Measurements from ENCODE around the gene KIAA1549.

- TF ChIP-seq FOXJ3 (CRISPR knock-in tag; IDR thresholded peaks at IDR 0.05; ENCODE audit: borderline replicate concordance), result no peak
- TF ChIP-seq CTCF (IDR thresholded peaks at IDR 0.05), result no peak
- no peak for TF ChIP-seq MYBL2 (CRISPR knock-in tag; IDR thresholded peaks at IDR 0.05)
- TF ChIP-seq EMX1 (CRISPR knock-in tag; IDR thresholded peaks at IDR 0.05), result no peak
- TF ChIP-seq SP1 (CRISPR knock-in tag; conservative IDR thresholded peaks at IDR 0.05), result no peak
- no peak for TF ChIP-seq CREM (CRISPR knock-in tag; IDR thresholded peaks at IDR 0.05)
- no peak for TF ChIP-seq FOXK1 (CRISPR knock-in tag; IDR thresholded peaks at IDR 0.05)
- no peak for TF ChIP-seq HMGXB4 (CRISPR knock-in tag; IDR thresholded peaks at IDR 0.05)
These were observed 91.3 kb downstream of the KIAA1549 start for GRCh38 chr7:138889582-138890498.

All from WTC11 (cell line).